ENCODE data around the gene CALML3.

DNA sequence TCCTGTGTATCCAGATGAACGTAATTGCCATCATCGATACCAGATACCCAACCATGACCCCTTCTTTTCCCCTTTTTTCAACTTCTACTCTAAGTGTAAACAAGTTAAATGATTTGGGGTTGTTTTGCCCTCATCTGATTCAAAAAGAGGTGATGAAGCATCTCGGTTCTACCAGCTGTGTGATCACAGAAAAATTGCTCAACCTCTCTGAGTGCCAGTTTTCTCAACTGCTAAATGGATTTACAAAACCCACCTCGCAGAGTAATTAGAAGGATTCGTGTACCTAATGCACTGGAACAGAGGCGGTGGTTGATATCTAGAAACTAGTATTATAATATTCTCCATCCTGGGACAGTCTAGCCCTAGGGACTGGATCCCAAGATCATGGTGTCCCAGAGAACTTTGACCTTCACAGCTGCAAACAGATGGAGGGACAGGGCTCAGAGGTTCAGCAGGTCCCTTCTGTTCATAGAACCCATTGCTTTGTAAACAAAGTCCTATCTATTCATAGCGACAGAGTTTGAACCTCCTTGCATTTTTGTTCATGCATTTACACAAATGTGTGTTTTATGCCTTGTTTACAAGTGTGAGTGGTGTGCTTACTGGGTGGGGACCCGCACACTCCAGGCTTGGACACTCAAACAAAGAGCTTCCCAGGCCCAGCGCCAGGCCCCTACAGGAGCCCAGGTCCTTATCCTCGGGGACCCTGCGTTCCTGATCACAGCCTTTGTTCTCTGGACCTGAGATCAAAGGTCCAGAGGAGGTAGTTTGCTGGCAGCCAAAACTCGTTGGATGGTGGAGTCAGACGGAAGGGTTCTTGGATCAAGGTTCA is 46.4 kb downstream of the CALML3 start:
- TF ChIP-seq EGR1 (IDR thresholded peaks at IDR 0.05; ENCODE audit: borderline replicate concordance, low read depth, low read length) (no peak), JUN (IDR thresholded peaks at IDR 0.05; ENCODE audit: low read depth, low read length) (no peak), CHD2 (IDR thresholded peaks at IDR 0.05; ENCODE audit: low read length) (no peak), EP300 (IDR thresholded peaks at IDR 0.05; ENCODE audit: borderline replicate concordance in 1 of 2, low read depth in 2 of 2, low read length in 2 of 2) (no peak), BRCA1 (IDR thresholded peaks at IDR 0.05; ENCODE audit: low read depth, low read length) (no peak), POLR2A (IDR thresholded peaks at IDR 0.05; ENCODE audit: control extremely low read depth in 1 of 2, low read depth in 2 of 2, low read length in 2 of 2) (no peak), MAFK (IDR thresholded peaks at IDR 0.05; ENCODE audit: low read depth, low read length) (no peak), PHF8 (conservative IDR thresholded peaks at IDR 0.05; ENCODE audit: low read depth, low read length) (no peak)
- TF ChIP-seq, protein P1, sequence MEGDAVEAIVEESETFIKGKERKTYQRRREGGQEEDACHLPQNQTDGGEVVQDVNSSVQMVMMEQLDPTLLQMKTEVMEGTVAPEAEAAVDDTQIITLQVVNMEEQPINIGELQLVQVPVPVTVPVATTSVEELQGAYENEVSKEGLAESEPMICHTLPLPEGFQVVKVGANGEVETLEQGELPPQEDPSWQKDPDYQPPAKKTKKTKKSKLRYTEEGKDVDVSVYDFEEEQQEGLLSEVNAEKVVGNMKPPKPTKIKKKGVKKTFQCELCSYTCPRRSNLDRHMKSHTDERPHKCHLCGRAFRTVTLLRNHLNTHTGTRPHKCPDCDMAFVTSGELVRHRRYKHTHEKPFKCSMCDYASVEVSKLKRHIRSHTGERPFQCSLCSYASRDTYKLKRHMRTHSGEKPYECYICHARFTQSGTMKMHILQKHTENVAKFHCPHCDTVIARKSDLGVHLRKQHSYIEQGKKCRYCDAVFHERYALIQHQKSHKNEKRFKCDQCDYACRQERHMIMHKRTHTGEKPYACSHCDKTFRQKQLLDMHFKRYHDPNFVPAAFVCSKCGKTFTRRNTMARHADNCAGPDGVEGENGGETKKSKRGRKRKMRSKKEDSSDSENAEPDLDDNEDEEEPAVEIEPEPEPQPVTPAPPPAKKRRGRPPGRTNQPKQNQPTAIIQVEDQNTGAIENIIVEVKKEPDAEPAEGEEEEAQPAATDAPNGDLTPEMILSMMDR (IDR thresholded peaks at IDR 0.05; ENCODE audit: control extremely low read depth in 1 of 3, insufficient read depth in 1 of 3, low read depth in 1 of 3, low read length in 3 of 3), result no peak

Measured in H1 (cell line).